GM21367 (cell line): Measurements from ENCODE around the gene GDI1.
A peak's percentile ranks its signal among the peaks of the same experiment; 100 is the strongest.

Source experiments
- ATAC-seq: cut with Tn5 transposase; IDR thresholded peaks from one replicate; pipeline ENCODE4 v1.9.1; 2021; ENCODE audit not compliant: unreplicated experiment

GDI1 gene

DNA sequence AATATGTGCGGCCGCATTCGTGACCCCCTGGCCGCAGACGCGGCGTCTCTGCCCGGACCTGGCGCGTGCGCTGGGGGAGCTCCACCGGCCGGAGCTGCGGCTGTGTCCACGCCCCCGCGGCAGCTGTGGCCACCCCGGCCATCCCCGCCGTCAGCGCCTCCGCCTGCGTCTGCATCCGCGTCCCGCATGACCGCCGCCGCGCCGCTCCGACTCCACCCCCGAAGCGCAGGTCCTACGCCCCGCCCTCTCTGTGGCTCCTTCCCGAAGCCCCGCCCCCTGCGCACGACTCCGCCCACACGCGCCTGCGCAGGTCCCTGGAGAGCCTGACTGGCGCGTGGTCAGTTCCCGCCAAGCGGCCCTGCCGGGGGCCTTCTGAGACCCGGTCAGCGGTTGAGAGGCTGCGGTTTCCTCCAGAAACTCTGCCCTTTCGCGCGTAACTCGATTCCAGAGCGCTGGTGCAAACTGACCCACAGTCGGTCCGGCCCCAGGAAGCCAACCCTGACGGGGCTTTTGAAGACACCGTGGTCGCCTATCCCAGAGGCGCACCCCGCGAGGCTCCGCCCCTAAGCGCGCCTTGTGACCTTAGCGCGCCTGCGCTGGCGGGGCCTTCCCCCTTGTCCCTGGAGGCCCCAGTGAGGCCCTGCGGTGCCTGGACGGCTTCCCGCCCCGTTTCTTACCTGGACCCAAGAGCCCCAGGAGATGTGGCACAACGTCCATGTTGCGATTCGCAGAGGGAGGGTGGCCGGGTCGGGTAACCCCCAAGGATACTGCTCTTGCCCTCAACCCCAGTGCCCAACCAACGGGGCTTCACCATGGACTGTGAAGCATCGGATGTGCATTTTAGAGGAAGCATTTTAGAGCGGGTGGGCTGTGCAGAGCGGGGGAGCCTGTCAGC, 42.0 kb downstream of the GDI1 start, which contains the start of gene LAGE3:
TSS of gene LAGE3 (minus strand) at position 554 of the 895 bp plus-strand sequence. CDS start at position 188, 366 bp downstream.
- peak; percentile 86 for ATAC-seq

DNA sequence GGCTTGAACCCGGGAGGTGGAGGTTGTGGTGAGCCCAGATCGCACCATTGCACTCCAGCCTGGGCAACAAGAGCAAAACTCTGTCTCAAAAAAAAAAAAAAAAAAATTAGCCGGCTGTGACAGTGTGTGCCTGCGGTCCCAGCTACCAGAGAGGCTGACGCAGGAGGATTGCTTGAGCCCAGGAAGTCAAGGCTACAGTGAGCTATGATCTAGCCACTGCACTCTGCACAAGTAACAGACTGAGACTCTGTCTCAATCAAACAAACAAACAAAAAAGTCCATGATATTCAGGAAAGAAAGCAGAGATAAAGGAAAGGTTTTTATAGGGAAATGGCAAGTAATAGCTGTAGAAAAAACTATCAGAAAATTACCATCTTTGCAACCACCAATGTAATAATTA, 44.2 kb downstream of the GDI1 start:
- ATAC-seq: no peak

DNA sequence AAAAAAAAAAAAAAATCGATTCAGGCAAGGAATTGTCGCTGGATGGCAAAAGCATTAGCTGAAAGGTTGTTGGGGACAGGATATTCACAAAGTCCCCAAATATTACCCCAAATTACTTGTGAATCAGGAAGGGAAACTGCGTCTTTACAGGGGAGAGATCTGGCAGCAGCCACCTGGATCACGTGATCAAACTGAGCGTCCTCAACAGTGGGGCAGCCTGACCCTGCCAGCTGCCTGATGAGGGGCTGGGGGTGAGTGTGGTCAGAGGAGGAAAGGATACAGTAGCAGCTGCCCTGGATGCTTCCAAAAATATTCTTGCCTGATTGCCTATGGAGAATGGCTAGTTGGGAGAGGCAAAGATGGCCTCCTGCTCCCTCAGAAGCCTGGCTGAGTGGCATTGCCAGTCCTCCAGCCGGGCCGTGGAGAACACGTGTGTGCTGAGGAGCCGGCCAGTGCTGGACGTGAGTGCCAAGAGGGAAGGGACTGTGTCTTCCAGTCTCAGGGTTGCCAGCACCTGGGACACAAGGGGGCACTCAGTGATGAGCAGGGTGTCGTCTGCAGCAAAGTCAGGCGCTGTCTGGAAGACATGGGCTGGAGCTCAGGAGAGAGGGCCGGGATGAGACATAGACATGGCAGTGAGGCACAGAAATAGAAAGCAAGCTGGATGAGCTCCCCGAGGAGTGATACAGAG, 45.1 kb downstream of the GDI1 start:
- no peak for ATAC-seq

- no peak for ATAC-seq
These were observed 45.8 kb downstream of the GDI1 start for GRCh38 chrX:154482786-154483185.

DNA sequence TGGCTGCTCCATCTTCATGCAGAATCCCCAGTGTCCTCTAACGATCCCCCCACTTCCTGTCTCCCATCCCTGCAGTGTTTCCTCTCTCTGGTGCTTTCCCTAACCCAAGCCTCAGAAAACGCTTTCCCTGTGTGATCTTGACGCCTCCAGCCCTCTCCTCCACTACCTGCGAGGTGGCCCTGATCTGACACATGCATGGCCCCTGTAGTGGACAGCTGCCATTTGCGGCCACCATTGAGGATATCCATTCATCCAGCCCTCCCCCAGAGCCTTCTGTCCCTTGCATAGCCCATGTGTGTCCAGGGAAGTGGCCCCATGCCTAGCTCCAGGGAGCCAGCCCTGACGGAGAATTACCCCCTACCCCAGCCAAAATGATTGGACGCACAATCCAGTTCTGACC, 46.4 kb downstream of the GDI1 start:
- no peak for ATAC-seq

DNA sequence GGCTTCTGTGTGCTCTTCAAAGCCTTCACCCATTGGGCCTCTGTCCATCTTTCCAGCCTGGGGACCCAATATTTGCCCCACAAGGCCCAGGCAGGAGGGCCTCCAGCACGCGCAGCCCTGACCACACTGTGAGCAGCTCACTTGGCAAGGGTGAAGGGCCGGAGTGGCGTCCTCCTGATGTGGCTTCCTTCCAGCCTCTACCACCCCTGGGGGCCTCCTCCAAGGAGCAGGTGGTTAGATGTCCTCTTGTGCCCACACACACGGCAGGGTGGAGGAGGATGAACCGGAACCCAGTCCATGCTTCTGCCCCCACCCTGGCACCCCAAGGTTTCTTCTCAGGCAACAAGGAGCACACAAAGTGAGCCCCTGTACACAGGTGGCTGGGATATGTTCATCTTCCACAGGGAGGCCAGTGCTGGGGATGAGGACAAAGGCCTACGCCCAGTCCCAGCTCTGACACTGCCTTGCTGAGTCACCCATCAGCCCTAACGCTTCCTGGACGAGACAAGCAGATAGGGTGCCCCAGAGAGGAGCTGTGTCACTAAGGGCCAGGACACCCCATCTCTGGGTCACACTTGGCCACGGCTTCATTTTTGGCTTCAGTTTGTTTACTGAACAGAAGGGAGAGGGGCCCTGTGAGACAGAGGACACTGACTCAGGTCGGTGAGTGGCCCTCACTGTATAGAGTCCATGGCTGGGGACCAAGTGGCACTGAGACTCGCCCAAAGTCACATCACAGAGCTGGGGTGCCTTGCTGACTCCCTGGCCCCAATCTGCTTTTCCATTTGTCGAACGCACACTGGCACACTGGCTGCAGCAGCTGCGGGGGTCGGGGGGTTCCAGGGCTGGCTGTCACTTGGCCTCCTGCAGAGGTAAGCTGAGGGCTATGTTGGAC, 47.5 kb downstream of the GDI1 start:
- ATAC-seq: no peak

- ATAC-seq: no peak
These were observed 48.4 kb downstream of the GDI1 start for GRCh38 chrX:154485150-154486051.

GRCh38 chrX:154486052-154486395, 49.1 kb downstream of the GDI1 start:
- ATAC-seq: no peak

DNA sequence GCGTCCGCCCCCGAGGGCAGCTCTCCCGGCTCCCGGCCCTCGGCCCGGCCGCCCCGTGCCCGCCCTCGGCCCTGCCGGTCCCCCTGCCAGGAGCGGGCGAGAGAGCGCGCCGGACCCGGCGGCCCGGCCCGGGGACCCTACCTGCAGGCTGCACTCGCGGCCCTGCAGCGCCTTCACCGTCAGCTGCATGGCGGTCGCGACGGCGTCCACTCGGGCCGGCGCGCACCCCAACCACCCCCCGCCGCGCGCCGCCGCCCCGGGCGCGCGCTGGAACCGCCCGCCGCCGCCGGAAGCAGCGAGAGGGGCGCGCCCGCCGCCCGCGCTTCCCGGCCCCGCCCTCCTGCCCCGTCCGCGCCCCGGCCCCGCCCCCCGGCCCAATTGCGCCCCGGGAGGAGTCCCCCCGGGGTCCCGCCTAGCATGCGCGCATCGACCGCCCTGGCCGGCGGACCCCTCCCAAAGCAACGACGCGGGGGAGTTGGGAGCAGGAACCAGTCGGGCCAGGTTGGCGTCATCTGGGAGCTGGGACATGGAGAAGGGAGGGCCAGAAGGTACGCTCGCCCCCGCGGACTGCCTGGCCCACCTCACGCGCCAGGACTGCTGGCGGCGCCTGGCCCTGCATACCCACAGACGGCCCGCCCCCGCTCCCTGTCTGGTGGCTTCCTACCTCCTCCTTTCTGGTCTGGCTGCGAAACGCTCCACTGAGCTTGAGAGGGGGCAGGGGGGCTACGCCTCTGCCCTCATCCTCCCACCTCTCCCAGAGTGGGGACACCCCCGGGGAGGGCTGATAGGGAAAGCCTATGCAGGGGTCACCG, 49.6 kb downstream of the GDI1 start, which contains the start of gene UBL4A:
TSS of gene UBL4A (minus strand) at position 220 of the 812 bp plus-strand sequence. CDS start at position 189, 31 bp downstream.
- no peak for ATAC-seq

DNA sequence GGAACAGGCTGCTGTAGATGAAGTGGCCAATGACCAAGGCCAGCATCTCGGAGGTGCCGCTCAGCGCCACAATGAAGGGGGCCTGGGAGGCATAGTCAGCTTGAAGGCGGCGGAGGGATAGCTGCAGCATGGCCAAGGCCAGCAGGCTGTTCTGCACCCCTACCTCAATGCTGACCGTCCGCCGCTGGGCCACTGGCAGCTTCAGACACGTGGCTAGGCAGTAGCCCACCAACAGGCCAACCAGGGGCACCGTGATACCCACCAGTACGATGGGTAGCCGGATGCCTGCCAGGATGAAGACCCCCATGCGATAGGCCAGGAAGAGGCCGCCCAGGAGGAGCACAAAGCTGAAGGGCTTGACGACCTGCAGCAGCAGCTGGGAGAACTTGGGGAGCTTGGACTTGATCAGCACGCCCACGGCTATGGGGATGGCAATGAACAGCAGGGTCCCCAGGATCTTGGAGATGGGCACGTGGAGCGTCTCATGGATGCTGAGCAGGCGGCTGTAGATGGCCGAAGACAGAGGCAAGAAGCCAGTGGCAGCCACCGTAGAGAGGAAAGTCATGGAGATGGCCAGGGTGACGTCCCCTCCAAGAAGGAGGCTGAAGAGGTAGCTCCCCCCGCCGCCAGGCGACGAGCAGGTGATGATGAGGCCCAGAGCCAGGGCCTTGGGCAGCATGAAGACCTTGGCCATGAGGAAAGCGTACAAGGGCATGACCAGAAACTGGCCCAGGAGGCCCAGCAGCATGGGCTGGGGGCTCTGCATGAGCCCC, 50.8 kb downstream of the GDI1 start:
- no peak for ATAC-seq

DNA sequence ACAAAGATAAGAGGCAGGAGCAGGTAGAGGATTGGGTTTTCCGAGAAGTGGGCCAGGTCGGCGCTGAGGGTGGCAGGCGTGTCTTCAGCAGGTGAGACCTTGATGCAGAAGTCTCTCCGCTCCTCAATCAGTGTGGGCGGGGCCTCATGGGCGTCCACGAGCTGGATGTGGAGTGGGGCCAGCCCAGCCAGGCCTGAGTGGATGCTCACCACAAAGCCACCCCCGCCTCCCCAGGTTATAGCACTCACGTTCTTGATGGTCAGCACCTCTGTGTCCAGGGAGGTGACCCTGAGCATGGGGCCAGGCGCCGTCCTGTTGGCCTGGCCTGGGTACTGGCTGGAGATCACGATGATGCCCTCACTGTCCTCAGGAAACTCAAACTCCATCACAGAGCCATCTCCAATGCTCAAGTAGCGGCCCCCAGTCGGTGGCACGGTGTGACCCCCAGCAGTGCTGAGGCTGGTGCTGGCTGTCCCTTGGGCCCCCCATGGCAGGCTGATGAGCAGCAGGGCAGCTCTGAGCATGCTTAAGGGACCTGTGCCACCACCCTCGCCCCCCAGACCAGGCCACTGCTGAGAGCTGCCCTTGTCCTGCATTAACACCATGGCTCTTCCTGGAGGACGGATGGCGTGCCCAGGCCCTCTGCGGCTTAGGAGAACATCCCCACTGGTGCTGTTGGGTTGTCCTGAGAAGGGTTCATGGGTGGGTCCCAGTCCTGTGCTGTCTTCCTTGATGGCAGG, 51.6 kb downstream of the GDI1 start:
- ATAC-seq: no peak

- ATAC-seq: no peak
These were observed 52.2 kb downstream of the GDI1 start for GRCh38 chrX:154489182-154489581.

DNA sequence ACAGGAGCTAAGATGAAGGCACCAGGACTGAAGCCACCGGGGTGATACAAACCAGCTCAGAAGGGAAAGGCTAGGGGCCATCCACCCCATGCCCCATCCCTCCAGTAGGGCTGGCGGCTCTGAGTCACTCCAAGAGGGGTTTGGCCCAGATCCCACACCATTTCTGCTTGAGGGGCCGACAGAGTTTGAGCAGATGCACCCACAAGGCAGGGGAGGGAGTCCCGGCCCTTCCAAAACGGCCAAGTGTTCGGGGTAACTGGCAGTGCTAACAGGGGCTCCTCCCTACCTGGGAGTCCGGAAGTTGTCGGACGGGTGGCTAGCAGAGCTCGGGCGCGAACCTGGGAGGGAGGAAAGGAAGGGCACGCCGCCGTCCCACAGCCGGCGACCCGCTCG, 53.1 kb downstream of the GDI1 start:
- peak; percentile 21 for ATAC-seq

GRCh38 chrX:154490414-154491083, 53.6 kb downstream of the GDI1 start, which contains the start of gene SLC10A3:
TSS of gene SLC10A3 (minus strand) at chrX:154490629. CDS start at chrX:154488940, 1,689 bp downstream.
- peak; percentile 69 for ATAC-seq
